Muscle layer of colon (tissue), 2 donors: Measurements from ENCODE around the gene ZNF438.
A peak's percentile ranks its signal among the peaks of the same experiment; 100 is the strongest.
"Not testable (repeated sequence)": the region's sequence is repeated elsewhere in the genome, so short reads cannot be mapped to it uniquely, and the experiment has no call there.

Experiments
- H3K27ac ChIP-seq: one replicate; pipeline ENCODE4 v1.7.0; 2013; ENCODE audit warnings: low read depth, mild to moderate bottlenecking, low read length, moderate library complexity
- H3K27me3 ChIP-seq, 2 donors: one replicate each; pipeline ENCODE4 v1.7.0; 2013; ENCODE audit warnings: low read length in 2 of 2, mild to moderate bottlenecking in 2 of 2; ENCODE audit not compliant: insufficient read depth in 2 of 2, control insufficient read depth in 1 of 2
- H3K36me3 ChIP-seq: one replicate; pipeline ENCODE4 v1.7.0; 2013; ENCODE audit warnings: mild to moderate bottlenecking, low read length; ENCODE audit not compliant: insufficient read depth
- H3K4me1 ChIP-seq: one replicate; pipeline ENCODE4 v1.7.0; 2013; ENCODE audit warnings: mild to moderate bottlenecking, low read length; ENCODE audit not compliant: insufficient read depth
- H3K4me3 ChIP-seq, 2 donors: one replicate each; pipeline ENCODE4 v1.7.0; 2013; ENCODE audit warnings: low read length in 2 of 2, low read depth in 1 of 2, mild to moderate bottlenecking in 1 of 2, moderate library complexity in 1 of 2
- H3K9ac ChIP-seq: one replicate; pipeline ENCODE4 v1.7.0; 2013; ENCODE audit warnings: low read length
- H3K9me3 ChIP-seq: one replicate; pipeline ENCODE4 v1.7.0; 2013; ENCODE audit warnings: mild to moderate bottlenecking, low read length
- donor health status: abdominal sarcoma.
- donor health status: Adenocarcinoma of cecum.

Gene ZNF438

GRCh38 chr10:30804478-30805055 is 227.1 kb downstream of the ZNF438 start:
- Histone ChIP-seq H3K27me3 (no peaks in the 10 kb centered on the region), H3K36me3 (no peaks in the 10 kb centered on the region), H3K4me3 (no peak overlapping the region), H3K9ac (no peak overlapping the region), H3K4me1 (peaks cover 37% of the 10 kb centered on the region), H3K9me3 (no peaks in the 10 kb centered on the region), H3K27ac (peak overlapping the region; percentile 91)

GRCh38 chr10:30803892-30804322 is 227.8 kb downstream of the ZNF438 start:
- Histone ChIP-seq H3K4me3 (no peak overlapping the region), H3K27me3 (no peaks in the 10 kb centered on the region), H3K27ac (peak overlapping the region; percentile 91), H3K36me3 (no peaks in the 10 kb centered on the region), H3K9ac (no peak overlapping the region), H3K4me1 (peaks cover 37% of the 10 kb centered on the region), H3K9me3 (no peaks in the 10 kb centered on the region)

GRCh38 chr10:30803058-30803457 is 228.6 kb downstream of the ZNF438 start:
- Histone ChIP-seq H3K4me1 (peaks cover 37% of the 10 kb centered on the region), H3K4me3 (no peak overlapping the region), H3K9ac (no peak overlapping the region), H3K9me3 (no peaks in the 10 kb centered on the region), H3K36me3 (no peaks in the 10 kb centered on the region), H3K27me3 (no peaks in the 10 kb centered on the region), H3K27ac (peak overlapping the region; percentile 91)

- H3K36me3 ChIP-seq, result no peaks in the 10 kb centered on the region
- no peak overlapping the region for H3K27ac ChIP-seq
- H3K9me3 ChIP-seq, result no peaks in the 10 kb centered on the region
- peaks cover 21% of the 10 kb centered on the region for H3K4me1 ChIP-seq
- no peaks in the 10 kb centered on the region for H3K27me3 ChIP-seq
- no peak overlapping the region for H3K9ac ChIP-seq
- no peak overlapping the region for H3K4me3 ChIP-seq
Observed at GRCh38 chr10:30800368-30800767, 231.3 kb downstream of the ZNF438 start.

GRCh38 chr10:30798646-30799185 is 232.9 kb downstream of the ZNF438 start:
- Histone ChIP-seq H3K4me3 (no peak overlapping the region), H3K27me3 (no peaks in the 10 kb centered on the region), H3K4me1 (peaks cover 8% of the 10 kb centered on the region), H3K27ac (no peak overlapping the region), H3K36me3 (no peaks in the 10 kb centered on the region), H3K9ac (no peak overlapping the region), H3K9me3 (no peaks in the 10 kb centered on the region)

- H3K9ac ChIP-seq, H3K36me3 ChIP-seq, H3K4me3 ChIP-seq, H3K4me1 ChIP-seq, H3K9me3 ChIP-seq, H3K27ac ChIP-seq, H3K27me3 ChIP-seq: not testable (repeated sequence)
Observed at GRCh38 chr10:30795024-30795423, 236.6 kb downstream of the ZNF438 start.
